GF-D8 (cell line): ENCODE measurements around the gene C1D.

Experiments
- DNase-seq: peaks from one replicate; lab custom pipeline; 2025; lab: John Stamatoyannopoulos, UW

The C1D gene

DNA sequence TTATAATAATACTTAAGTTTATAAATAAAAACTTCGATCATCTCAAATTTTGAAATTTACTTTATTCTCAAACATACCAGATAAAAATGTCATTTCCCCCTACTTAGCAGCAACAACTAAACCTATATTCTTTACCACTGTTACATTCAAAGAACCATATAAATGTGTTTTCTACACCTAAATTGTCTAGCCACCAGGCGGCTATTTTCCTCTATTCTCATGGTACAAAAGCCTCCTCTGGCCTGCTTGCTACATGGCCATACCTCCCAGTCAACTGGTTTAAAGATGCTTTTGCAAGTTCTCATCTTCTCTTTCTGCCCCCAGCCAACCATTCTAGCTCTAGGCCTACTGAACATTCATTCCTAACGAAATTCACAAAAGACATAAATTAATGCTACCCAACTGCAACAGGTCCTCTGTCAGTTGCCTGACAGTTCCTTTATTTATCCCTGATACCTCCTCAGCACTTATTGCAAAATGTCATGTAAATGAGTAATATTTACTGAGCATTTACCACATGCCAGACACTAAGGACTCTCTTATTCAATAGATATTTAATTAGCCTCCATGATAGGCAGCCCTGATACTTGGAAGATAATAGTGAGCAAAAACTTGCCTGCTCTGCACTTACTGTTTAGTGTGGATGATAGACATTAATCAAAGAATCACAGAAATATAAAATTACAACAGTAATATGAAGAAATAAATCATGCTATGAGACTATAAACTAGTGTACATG, 5.0 kb downstream of the C1D start:
- no peak for DNase-seq

GRCh38 chr2:68052717-68053422, 9.9 kb downstream of the C1D start:
- no peak for DNase-seq

- DNase-seq, result no peak
Measured at GRCh38 chr2:68050353-68050752, 12.5 kb downstream of the C1D start.

DNA sequence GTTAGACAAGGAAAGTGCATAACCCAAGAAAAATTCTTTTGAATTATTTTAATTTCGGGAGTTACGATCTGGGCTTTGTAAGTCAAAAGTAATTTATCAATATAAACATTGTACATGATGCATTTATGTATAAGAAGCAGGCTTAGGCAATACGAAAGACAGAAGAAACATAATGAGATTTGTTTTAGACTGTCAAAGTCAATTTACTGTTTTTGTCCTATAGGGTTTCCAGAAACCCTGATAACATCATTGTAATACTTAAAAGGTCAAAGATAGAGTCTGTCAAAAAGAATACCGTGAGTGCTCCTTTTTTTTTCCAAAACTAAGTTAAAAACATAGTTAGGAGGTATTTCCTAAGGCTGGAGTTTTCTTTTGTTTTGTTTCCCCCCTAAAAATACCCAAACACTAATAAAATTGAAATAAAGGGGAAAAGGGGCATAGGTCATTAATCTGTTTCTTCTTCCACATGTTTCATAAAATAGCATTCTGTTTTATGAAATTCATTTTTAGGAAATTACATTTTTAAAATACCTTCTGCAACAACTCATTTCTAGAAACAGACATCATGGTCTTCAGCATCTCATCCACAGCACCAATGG, 16.1 kb downstream of the C1D start:
- DNase-seq, result no peak

DNA sequence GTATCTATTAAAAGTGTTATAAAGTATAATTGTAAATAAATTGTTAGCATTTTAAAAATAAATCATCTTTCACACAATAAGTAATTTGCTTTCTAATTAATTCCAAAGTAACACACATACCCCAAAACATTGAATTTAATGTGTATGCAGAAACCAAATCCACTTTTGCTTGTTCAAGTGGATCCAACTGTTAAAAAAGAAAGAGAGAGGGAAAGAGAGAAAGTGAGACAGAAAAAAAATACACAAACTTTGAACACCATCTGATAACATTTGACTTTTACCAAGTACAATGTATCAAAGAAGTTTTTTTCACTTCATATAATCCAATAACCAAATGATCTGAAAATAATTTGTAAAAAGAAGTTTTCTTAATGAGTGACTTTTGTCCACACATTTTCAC, 16.6 kb downstream of the C1D start:
- DNase-seq, result no peak

GRCh38 chr2:68045342-68045741, 17.5 kb downstream of the C1D start:
- DNase-seq, result no peak

- no peak for DNase-seq
Measured at GRCh38 chr2:68044099-68044498, 18.7 kb downstream of the C1D start.

GRCh38 chr2:68043695-68044094, 19.1 kb downstream of the C1D start:
- DNase-seq, result no peak

- DNase-seq, result no peak
Measured at GRCh38 chr2:68043032-68043431, 19.8 kb downstream of the C1D start.

GRCh38 chr2:68041704-68042245, 21.0 kb downstream of the C1D start:
- DNase-seq, result no peak

DNA sequence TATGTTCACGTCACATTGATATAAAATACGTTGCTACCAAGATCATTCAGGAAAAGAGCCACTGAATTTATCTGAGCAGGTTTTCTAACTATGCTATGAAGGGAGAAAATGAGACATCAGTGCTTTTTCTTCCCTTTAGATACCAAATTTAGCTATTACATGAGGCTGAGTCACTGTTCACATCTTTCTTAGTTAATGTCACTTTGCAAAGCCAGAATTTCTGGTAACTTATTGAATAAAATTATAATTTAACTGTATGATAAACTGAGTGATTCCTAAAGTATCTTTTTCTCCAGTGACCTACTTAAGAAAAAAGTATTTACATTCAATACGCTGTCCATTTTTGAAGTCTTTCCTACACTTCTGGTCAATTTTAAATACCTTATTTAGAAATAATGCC, 22.7 kb downstream of the C1D start:
- no peak for DNase-seq

- no peak for DNase-seq
Measured at GRCh38 chr2:68039317-68039716, 23.5 kb downstream of the C1D start.

- no peak for DNase-seq
Measured at GRCh38 chr2:68032702-68033101, 30.1 kb downstream of the C1D start.

GRCh38 chr2:68031542-68032160, 31.2 kb downstream of the C1D start:
- peak; percentile 9 for DNase-seq

GRCh38 chr2:68031043-68031442, 31.8 kb downstream of the C1D start:
- no peak for DNase-seq

DNA sequence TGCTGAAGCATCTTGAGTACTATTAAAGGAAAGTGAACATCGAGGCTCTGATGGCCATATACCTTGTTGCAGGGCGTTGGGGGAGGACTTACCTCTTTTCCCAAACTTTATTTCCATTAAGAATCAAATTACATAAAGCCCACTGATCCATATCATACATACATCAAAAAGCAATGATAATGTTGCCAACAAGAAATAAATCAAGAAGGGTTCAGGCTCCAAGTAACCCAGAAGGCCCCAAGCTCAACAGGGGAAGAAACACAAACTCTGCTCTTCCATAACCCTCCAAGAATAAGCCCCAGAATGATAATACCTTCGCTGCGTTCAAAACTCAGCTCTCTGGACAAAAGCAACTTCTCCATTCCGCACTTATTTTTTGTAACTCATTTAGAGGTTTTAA, 32.3 kb downstream of the C1D start:
- DNase-seq, result no peak

- no peak for DNase-seq
Measured at GRCh38 chr2:68027959-68028358, 34.8 kb downstream of the C1D start.

DNA sequence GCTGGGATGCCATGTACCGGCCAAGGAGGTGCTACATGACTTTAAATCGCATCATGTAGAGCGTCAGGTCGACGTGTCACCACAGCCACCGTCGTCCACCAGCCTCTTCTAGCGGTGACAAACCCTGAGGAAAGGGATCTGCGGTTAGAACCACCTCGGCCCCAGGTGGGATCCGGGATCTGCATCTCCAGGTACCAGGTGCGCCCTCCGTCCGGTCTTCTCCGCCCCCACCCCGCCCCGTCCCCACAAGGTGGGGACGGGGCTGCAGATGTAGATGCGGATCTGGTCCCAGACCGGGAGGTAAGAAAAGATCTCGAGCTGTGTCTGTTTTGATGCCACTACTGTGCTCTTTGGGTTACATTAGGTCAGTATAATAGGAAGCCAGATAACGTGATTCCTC, 38.4 kb downstream of the C1D start:
- no peak for DNase-seq

DNA sequence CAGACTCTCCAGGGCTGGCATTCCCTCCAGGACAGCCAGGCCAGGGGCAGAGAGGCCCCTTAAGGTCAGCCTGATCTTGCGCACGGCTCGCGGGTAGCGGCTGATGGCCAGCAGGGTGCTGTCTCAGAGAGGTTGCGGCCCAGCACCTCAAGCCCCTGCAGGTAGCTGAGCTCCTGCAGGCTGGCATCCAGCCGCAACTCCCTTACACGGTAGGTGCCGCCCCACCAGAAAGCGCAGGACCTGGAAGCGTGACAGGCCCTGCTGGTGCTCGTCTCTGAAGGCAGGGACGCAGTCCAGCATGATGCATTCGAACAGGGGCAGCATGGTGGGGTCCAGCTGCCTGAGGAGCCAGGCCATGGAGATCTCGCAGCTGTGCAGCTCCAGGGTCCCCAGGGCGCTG, 38.9 kb downstream of the C1D start:
- no peak for DNase-seq

- DNase-seq, result no peak
Measured at GRCh38 chr2:68018727-68019126, 44.1 kb downstream of the C1D start.

GRCh38 chr2:68009526-68009925, 53.3 kb downstream of the C1D start:
- DNase-seq, result no peak

GRCh38 chr2:68000170-68000825, 62.5 kb downstream of the C1D start:
- DNase-seq, result no peak
